ENCODE data around the gene PRSS56. TPM values are rescaled to one million over a fixed set of nuclear protein-coding genes. Genes with fewer than 3 reads are reported as not detected.
"Not testable (repeated sequence)": the region's sequence is repeated elsewhere in the genome, so short reads cannot be mapped to it uniquely, and the experiment has no call there.

Gene PRSS56
- total RNA-seq, 1 experiment from 2014 or later = not detected

GRCh38 chr2:232541961-232542714, 21.9 kb downstream of the PRSS56 start:
- no peak for DNase-seq (ENCODE audit: low read depth)

- no peak for DNase-seq (ENCODE audit: low read depth)
These were observed 22.7 kb downstream of the PRSS56 start for GRCh38 chr2:232542715-232543467.

GRCh38 chr2:232543491-232543890, 23.3 kb downstream of the PRSS56 start:
- DNase-seq (ENCODE audit: low read depth) = no peak

GRCh38 chr2:232543928-232544631, 23.9 kb downstream of the PRSS56 start:
- no peak for DNase-seq (ENCODE audit: low read depth)

GRCh38 chr2:232544674-232545073, 24.5 kb downstream of the PRSS56 start:
- no peak for DNase-seq (ENCODE audit: low read depth)

- no peak for DNase-seq (ENCODE audit: low read depth)
These were observed 25.6 kb downstream of the PRSS56 start for GRCh38 chr2:232545511-232546375.

- DNase-seq (ENCODE audit: low read depth) = no peak
These were observed 27.8 kb downstream of the PRSS56 start for GRCh38 chr2:232547991-232548390.

GRCh38 chr2:232549655-232550353, 29.6 kb downstream of the PRSS56 start:
- DNase-seq (ENCODE audit: low read depth) = no peak

- DNase-seq (ENCODE audit: low read depth) = peak; percentile 94
These were observed 30.4 kb downstream of the PRSS56 start, which contains the start of the genes EIF4E2 and TIGD1 for GRCh38 chr2:232550354-232551249. EIF4E2 (plus strand) TSS chr2:232550689; CDS start chr2:232550725, 36 bp downstream. TIGD1 (minus strand) TSS chr2:232550557; CDS start chr2:232549882, 675 bp downstream.

- no peak for DNase-seq (ENCODE audit: low read depth)
These were observed 31.1 kb downstream of the PRSS56 start for GRCh38 chr2:232551250-232551638.

GRCh38 chr2:232551776-232552175, 31.6 kb downstream of the PRSS56 start:
- no peak for DNase-seq (ENCODE audit: low read depth)

GRCh38 chr2:232556426-232556825, 36.2 kb downstream of the PRSS56 start:
- no peak for DNase-seq (ENCODE audit: low read depth)

GRCh38 chr2:232562515-232563151, 42.4 kb downstream of the PRSS56 start:
- no peak for DNase-seq (ENCODE audit: low read depth)

- no peak for DNase-seq (ENCODE audit: low read depth)
These were observed 43.4 kb downstream of the PRSS56 start for GRCh38 chr2:232563580-232563979.

- peak; percentile 11 for DNase-seq (ENCODE audit: low read depth)
These were observed 47.5 kb downstream of the PRSS56 start for GRCh38 chr2:232567721-232568120.

- DNase-seq (ENCODE audit: low read depth) = peak; percentile 90
These were observed 48.0 kb downstream of the PRSS56 start for GRCh38 chr2:232568161-232568560.

- no peak for DNase-seq (ENCODE audit: low read depth)
These were observed 49.4 kb downstream of the PRSS56 start for GRCh38 chr2:232569541-232569940.

GRCh38 chr2:232570481-232570880, 50.3 kb downstream of the PRSS56 start:
- DNase-seq (ENCODE audit: low read depth) = not testable (repeated sequence)

- peak; percentile 48 for DNase-seq (ENCODE audit: low read depth)
These were observed 50.9 kb downstream of the PRSS56 start for GRCh38 chr2:232571026-232571474.
